Omental fat pad (tissue), 4 donors: ENCODE data around the gene RSRC1. TPM values are rescaled to one million over a fixed set of nuclear protein-coding genes. Genes with fewer than 3 reads are reported as not detected.

Experiments
- ATAC-seq: fragments of 150-250 bp; one replicate; pipeline ENCODE4 v1.9.1; 2016; ENCODE audit warnings: mild to moderate bottlenecking, moderate library complexity; ENCODE audit not compliant: low FRiP score
- DNase-seq: peaks from one replicate; pipeline ENCODE4 v3.0.0-alpha.2; 2019; ENCODE audit warnings: low spot score
- CTCF ChIP-seq, 3 donors: fragments of 450-650 bp; IDR thresholded peaks; one replicate each; pipeline ENCODE4 v1.5.1; 2016 to 2017; ENCODE audit warnings: antibody characterized with exemption in 3 of 3, mild to moderate bottlenecking in 3 of 3, moderate library complexity in 2 of 3
- total RNA-seq, 4 donors: library from RNA; depleted of rRNA; stranded (reverse); fragments of >200 nt; gene quantifications; one replicate each; pipeline ENCODE4 v1.1.0, GENCODE V29; 2016

The RSRC1 gene
- total RNA-seq, 4 donors from 2014 or later, result 30.7 to 48.9 (median 40.9) TPM

- DNase-seq, result no peak
- TF ChIP-seq CTCF (IDR thresholded peaks at IDR 0.05), result no peak
- ATAC-seq, result no peak
Observed at GRCh38 chr3:158360756-158361448, 251.0 kb downstream of the RSRC1 start.

DNA sequence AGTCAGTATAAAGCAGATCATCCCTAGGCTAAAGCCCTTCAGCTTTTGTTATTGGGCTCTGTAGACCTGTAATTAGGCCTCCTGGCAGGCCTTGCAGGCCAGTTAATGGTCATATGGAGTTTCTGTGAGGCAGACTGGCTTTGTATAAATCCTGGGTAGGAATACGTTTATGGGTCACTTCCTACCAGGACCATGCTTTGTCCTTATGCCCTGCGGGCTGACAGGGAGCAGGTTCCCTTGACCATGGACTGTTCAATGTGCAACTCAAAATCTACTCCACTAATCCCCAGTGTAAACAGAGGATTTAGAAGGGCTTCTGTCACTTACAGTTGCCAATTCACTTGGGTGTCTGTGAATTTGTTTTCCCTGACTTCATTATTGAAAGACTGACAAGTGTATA lies 258.4 kb downstream of the RSRC1 start:
- DNase-seq (no peak), ATAC-seq (no peak)
- no peak for TF ChIP-seq CTCF (IDR thresholded peaks at IDR 0.05)

DNA sequence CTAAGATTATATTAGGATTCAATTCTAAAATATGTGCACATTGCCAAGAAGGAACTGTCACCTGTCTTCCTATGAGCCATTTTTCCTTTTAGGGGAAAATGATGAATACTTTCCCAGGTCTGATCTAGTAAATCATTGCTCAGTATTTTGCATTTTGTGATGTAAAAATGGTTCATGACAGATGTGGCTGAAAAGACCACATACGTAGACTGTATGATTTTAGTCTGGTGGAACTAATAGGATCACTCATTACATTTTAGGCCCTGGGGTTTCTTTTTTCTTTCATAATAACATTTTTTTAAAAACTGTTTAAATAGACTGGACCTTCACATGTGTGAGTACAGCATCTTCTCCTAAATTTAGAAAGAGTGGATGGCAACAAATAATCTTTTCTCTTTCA lies 259.4 kb downstream of the RSRC1 start:
- TF ChIP-seq CTCF (IDR thresholded peaks at IDR 0.05), result no peak
- no peak for DNase-seq
- no peak for ATAC-seq

- ATAC-seq (no peak), DNase-seq (no peak)
- no peak for TF ChIP-seq CTCF (IDR thresholded peaks at IDR 0.05)
Observed at GRCh38 chr3:158379517-158379916, 269.6 kb downstream of the RSRC1 start.

- DNase-seq, result no peak
- ATAC-seq, result no peak
- no peak for TF ChIP-seq CTCF (IDR thresholded peaks at IDR 0.05)
Observed at GRCh38 chr3:158381262-158381868, 271.5 kb downstream of the RSRC1 start.

GRCh38 chr3:158382479-158382878 lies 272.6 kb downstream of the RSRC1 start:
- TF ChIP-seq CTCF (IDR thresholded peaks at IDR 0.05), result no peak
- no peak for ATAC-seq
- DNase-seq, result no peak

GRCh38 chr3:158384019-158384418 lies 274.1 kb downstream of the RSRC1 start:
- ATAC-seq (no peak), DNase-seq (no peak)
- no peak for TF ChIP-seq CTCF (IDR thresholded peaks at IDR 0.05)
